ENCODE measurements around the gene FBXW8. TPM values are rescaled to one million over a fixed set of nuclear protein-coding genes. Genes with fewer than 3 reads are reported as not detected.

Gene FBXW8
- polyA plus RNA-seq, 1 donor (not counting 4 experiments of a cell fraction or from before 2014, with no cell fraction given) = 5.0 TPM

GRCh38 chr12:116950628-116951325 is 40.0 kb downstream of the FBXW8 start:
- Histone ChIP-seq H4K20me1 (ENCODE audit: control insufficient read depth, extremely low read depth, insufficient read depth, low read length) (no peaks in the 10 kb centered on the region), H3K9me3 (ENCODE audit: control insufficient read depth, low read depth, low read length) (no peaks in the 10 kb centered on the region), H3K4me2 (ENCODE audit: control insufficient read depth, extremely low read depth, insufficient read depth, low read depth, low read length) (no peak overlapping the region), H3K27me3 (ENCODE audit: control insufficient read depth, extremely low read depth, insufficient read depth, low read length) (no peaks in the 10 kb centered on the region), H3K4me3 (ENCODE audit: control insufficient read depth in 2 of 3, extremely low read depth in 1 of 3, insufficient read depth in 2 of 3, low read depth in 1 of 3, low read length in 3 of 3) (no peak overlapping the region), H3K79me2 (ENCODE audit: control insufficient read depth, insufficient read depth, low read length) (no peaks in the 10 kb centered on the region), H3K36me3 (ENCODE audit: control insufficient read depth in 2 of 2, extremely low read depth in 1 of 2, insufficient read depth in 2 of 2, low read length in 2 of 2) (peaks cover 7 to 19% of the 10 kb centered on the region in 2 experiments), H3K9ac (ENCODE audit: control insufficient read depth, extremely low read depth, insufficient read depth, low read length) (no peak overlapping the region), H3K9me1 (ENCODE audit: control insufficient read depth, extremely low read depth, insufficient read depth, low read length) (no peaks in the 10 kb centered on the region), H3K27ac (ENCODE audit: control insufficient read depth, insufficient read depth, low read length) (no peak overlapping the region), H3K4me1 (ENCODE audit: control insufficient read depth, extremely low read depth, insufficient read depth, low read length) (no peaks in the 10 kb centered on the region), H2AFZ (ENCODE audit: control insufficient read depth, low read length) (no peak overlapping the region)
- dilution Hi-C loops (cut with MboI; ENCODE audit: extremely low pct_ligation_motif_present, low sequenced_read_pairs) = no loop called here
- DNase-seq (ENCODE audit: low read depth, low spot score) (no peak), FAIRE-seq (no peak)
- no peak for TF ChIP-seq EZH2 (IDR thresholded peaks at IDR 0.05; ENCODE audit: low read length)
- TF ChIP-seq, protein P1, sequence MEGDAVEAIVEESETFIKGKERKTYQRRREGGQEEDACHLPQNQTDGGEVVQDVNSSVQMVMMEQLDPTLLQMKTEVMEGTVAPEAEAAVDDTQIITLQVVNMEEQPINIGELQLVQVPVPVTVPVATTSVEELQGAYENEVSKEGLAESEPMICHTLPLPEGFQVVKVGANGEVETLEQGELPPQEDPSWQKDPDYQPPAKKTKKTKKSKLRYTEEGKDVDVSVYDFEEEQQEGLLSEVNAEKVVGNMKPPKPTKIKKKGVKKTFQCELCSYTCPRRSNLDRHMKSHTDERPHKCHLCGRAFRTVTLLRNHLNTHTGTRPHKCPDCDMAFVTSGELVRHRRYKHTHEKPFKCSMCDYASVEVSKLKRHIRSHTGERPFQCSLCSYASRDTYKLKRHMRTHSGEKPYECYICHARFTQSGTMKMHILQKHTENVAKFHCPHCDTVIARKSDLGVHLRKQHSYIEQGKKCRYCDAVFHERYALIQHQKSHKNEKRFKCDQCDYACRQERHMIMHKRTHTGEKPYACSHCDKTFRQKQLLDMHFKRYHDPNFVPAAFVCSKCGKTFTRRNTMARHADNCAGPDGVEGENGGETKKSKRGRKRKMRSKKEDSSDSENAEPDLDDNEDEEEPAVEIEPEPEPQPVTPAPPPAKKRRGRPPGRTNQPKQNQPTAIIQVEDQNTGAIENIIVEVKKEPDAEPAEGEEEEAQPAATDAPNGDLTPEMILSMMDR (optimal IDR thresholded peaks at IDR 0.05 in 1 of 3, IDR thresholded peaks at IDR 0.05 in 1 of 3, conservative IDR thresholded peaks at IDR 0.05 in 1 of 3; ENCODE audit: extremely low read depth in 1 of 3, insufficient read depth in 2 of 3, low read length in 3 of 3) = no peak

DNA sequence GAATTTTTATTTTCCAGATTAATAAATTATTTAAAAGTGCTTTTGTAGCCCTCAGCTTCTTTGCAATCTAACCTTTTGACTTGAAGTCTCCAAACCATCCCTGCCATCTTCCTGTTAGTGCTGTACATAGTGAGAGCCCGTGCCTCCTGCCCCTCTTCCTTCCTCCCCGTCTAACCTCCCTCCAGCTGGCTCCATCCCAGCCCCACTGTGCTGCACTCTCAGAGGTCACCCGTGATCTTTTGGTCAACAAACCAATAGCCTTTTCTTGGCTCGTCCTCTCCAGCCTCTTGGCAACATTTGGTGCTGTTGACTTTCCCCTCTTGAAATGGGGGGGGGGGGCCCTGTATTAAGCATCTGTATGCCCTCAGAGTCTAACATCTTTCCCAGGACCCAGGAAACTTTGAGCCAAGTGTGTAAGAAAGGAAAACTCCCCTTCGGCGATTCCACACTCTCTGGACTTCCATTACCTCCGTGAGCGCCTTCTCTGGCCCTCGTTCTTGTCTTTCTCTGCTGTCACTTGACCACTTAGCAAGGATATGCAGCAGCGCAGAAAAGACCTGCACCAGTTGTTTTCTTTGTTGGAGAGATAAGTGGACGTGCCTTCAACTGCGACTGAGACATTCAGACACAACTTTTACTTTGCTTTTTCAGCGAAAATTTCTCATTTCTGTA is 44.1 kb downstream of the FBXW8 start:
- H3K79me2 ChIP-seq (ENCODE audit: control insufficient read depth, insufficient read depth, low read length) = no peaks in the 10 kb centered on the region
- TF ChIP-seq, protein P1 (optimal IDR thresholded peaks at IDR 0.05 in 1 of 3, IDR thresholded peaks at IDR 0.05 in 1 of 3, conservative IDR thresholded peaks at IDR 0.05 in 1 of 3; ENCODE audit: extremely low read depth in 1 of 3, insufficient read depth in 2 of 3, low read length in 3 of 3) = no peak
- no peak for TF ChIP-seq EZH2 (IDR thresholded peaks at IDR 0.05; ENCODE audit: low read length)
- no peaks in the 10 kb centered on the region for H3K27me3 ChIP-seq (ENCODE audit: control insufficient read depth, extremely low read depth, insufficient read depth, low read length)
- no peak for DNase-seq (ENCODE audit: low read depth, low spot score)
- dilution Hi-C loops (cut with MboI; ENCODE audit: extremely low pct_ligation_motif_present, low sequenced_read_pairs) = no loop called here
- H3K4me3 ChIP-seq (ENCODE audit: control insufficient read depth in 2 of 3, extremely low read depth in 1 of 3, insufficient read depth in 2 of 3, low read depth in 1 of 3, low read length in 3 of 3) = no peak overlapping the region
- H3K9ac ChIP-seq (ENCODE audit: control insufficient read depth, extremely low read depth, insufficient read depth, low read length) = no peak overlapping the region
- H3K4me2 ChIP-seq (ENCODE audit: control insufficient read depth, extremely low read depth, insufficient read depth, low read depth, low read length) = no peak overlapping the region
- no peaks in the 10 kb centered on the region for H4K20me1 ChIP-seq (ENCODE audit: control insufficient read depth, extremely low read depth, insufficient read depth, low read length)
- no peaks in the 10 kb centered on the region for H3K4me1 ChIP-seq (ENCODE audit: control insufficient read depth, extremely low read depth, insufficient read depth, low read length)
- no peak overlapping the region for H2AFZ ChIP-seq (ENCODE audit: control insufficient read depth, low read length)
- no peak overlapping the region for H3K27ac ChIP-seq (ENCODE audit: control insufficient read depth, insufficient read depth, low read length)
- FAIRE-seq = no peak
- peaks cover 0 to 4% of the 10 kb centered on the region in 2 experiments for H3K36me3 ChIP-seq (ENCODE audit: control insufficient read depth in 2 of 2, extremely low read depth in 1 of 2, insufficient read depth in 2 of 2, low read length in 2 of 2)
- H3K9me1 ChIP-seq (ENCODE audit: control insufficient read depth, extremely low read depth, insufficient read depth, low read length) = no peaks in the 10 kb centered on the region
- no peaks in the 10 kb centered on the region for H3K9me3 ChIP-seq (ENCODE audit: control insufficient read depth, low read depth, low read length)

All from keratinocyte (primary cell).